Colonic mucosa (tissue), 4 donors: ENCODE results near the gene FAM98C. TPM values are rescaled to one million over a fixed set of nuclear protein-coding genes. Genes with fewer than 3 reads are reported as not detected.

Experiments
- DNase-seq: peaks from one replicate; pipeline ENCODE4 v3.0.0-alpha.2; 2020
- H3K27ac ChIP-seq: fragments of 200-600 bp; one replicate; pipeline ENCODE4 v1.8.0; 2021
- H3K27me3 ChIP-seq: fragments of 200-600 bp; one replicate; pipeline ENCODE4 v1.8.0; 2021
- H3K36me3 ChIP-seq: fragments of 200-600 bp; one replicate; pipeline ENCODE4 v1.8.0; 2021
- H3K4me1 ChIP-seq: fragments of 200-600 bp; one replicate; pipeline ENCODE4 v1.8.0; 2021; ENCODE audit warnings: mild to moderate bottlenecking
- H3K4me3 ChIP-seq: fragments of 200-600 bp; one replicate; pipeline ENCODE4 v1.8.0; 2021
- H3K9ac ChIP-seq, 2 donors: one replicate each; pipeline ENCODE4 v1.7.0; 2013; ENCODE audit warnings: control low read depth in 2 of 2, low read depth in 2 of 2, low read length in 2 of 2
- H3K9me3 ChIP-seq: fragments of 200-600 bp; one replicate; pipeline ENCODE4 v1.8.0; 2021
- CTCF ChIP-seq: fragments of 200-600 bp; IDR thresholded peaks from one replicate; pipeline ENCODE4 v1.8.0; 2022; ENCODE audit warnings: antibody characterized with exemption, mild to moderate bottlenecking
- intact Hi-C: fragments of 100-400 bp; cut with DNase I; formaldehyde crosslinking; loops from one replicate; pipeline ENCODE4 v1.14.1; 2022
- total RNA-seq, 2 donors: library from RNA; stranded (reverse); fragmentation: NEBNext Ultra II Directional in 1 of 2; extraction: Animal tissue kit (Norgen Biotek cat#: 25700) in 1 of 2; gene quantifications; one replicate each; pipeline ENCODE4 v1.2.1, GENCODE V29; 2021
- donor health status: healthy.
- donor health status: DM: no; HTN: no; CAD: no.
- donor health status: DM: no; HTN: no; CAD: no.

The FAM98C gene
- total RNA-seq, 2 donors from 2014 or later = 31.4 to 35.4 TPM

GRCh38 chr19:38457690-38458405 is 55.0 kb downstream of the FAM98C start:
- no peak for DNase-seq
- Histone ChIP-seq H3K36me3 (no peaks in the 10 kb centered on the region), H3K4me3 (no peak overlapping the region), H3K27me3 (no peaks in the 10 kb centered on the region), H3K9ac (no peak overlapping the region), H3K27ac (no peak overlapping the region), H3K9me3 (no peaks in the 10 kb centered on the region), H3K4me1 (no peaks in the 10 kb centered on the region)
- intact Hi-C loops = no loop called here
- no peak for TF ChIP-seq CTCF

Other genes with a start within 250 kb of the FAM98C start
- not detected for gene DPF1, start 178.9 kb upstream of the FAM98C start, total RNA-seq
- 10 to 100 TPM; 11.0 to 27.8 TPM for gene PPP1R14A, start 146.7 kb upstream of the FAM98C start, total RNA-seq
- 100 to 1,000 TPM; 790 to 935 TPM for gene SPINT2, start 138.5 kb upstream of the FAM98C start, total RNA-seq
- 100 to 1,000 TPM; 111 to 159 TPM for gene C19orf33, start 98.8 kb upstream of the FAM98C start, total RNA-seq
- gene YIF1B, start 87.1 kb upstream of the FAM98C start, total RNA-seq = 10 to 100 TPM; 28.8 to 58.3 TPM
- gene KCNK6, start 83.2 kb upstream of the FAM98C start, total RNA-seq = 10 to 100 TPM; 19.8 to 23.4 TPM
- 1 to 10 TPM; 3.2 to 8.4 TPM for gene CATSPERG, start 67.3 kb upstream of the FAM98C start, total RNA-seq
- gene PSMD8, start 28.5 kb upstream of the FAM98C start, total RNA-seq = 100 to 1,000 TPM; 126 to 184 TPM
- under 1 TPM; 0.37 to 0.45 TPM for gene GGN, start 15.1 kb upstream of the FAM98C start, total RNA-seq
- gene SPRED3, start 14.4 kb upstream of the FAM98C start, total RNA-seq = under 1 TPM; 0.61 to 0.99 TPM
- under 1 TPM; 0.84 to 0.90 TPM for gene RASGRP4, start 23.1 kb downstream of the FAM98C start, total RNA-seq
- under 1 TPM; 0.64 to 0.89 TPM for gene RYR1, start 30.6 kb downstream of the FAM98C start, total RNA-seq
- 1 to 10 TPM; 2.6 to 4.9 TPM for gene MAP4K1, start 214.9 kb downstream of the FAM98C start, total RNA-seq
- 100 to 1,000 TPM; 367 to 445 TPM for gene EIF3K, start 216.1 kb downstream of the FAM98C start, total RNA-seq
- gene ACTN4, start 244.6 kb downstream of the FAM98C start, total RNA-seq = 1,000 to 10,000 TPM; 1,019 to 1,060 TPM